Lower lobe of right lung (tissue), 2 donors: ENCODE measurements around the gene ZNF311. TPM values are rescaled to one million over a fixed set of nuclear protein-coding genes. Genes with fewer than 3 reads are reported as not detected.

Experiments used
- ATAC-seq, 2 donors: fragments of 200-7000 bp; cut with Tn5 transposase; one replicate each; pipeline ENCODE4 v1.9.1; 2020 to 2022; ENCODE audit warnings: mild to moderate bottlenecking in 2 of 2, moderate library complexity in 2 of 2
- DNase-seq: peaks from one replicate; pipeline ENCODE4 v3.0.0-alpha.2; 2020
- H3K27ac ChIP-seq: fragments of 200-600 bp; one replicate; pipeline ENCODE4 v1.8.0; 2022
- H3K27me3 ChIP-seq: fragments of 200-600 bp; one replicate; pipeline ENCODE4 v1.8.0; 2022; ENCODE audit warnings: low read depth
- H3K36me3 ChIP-seq: fragments of 200-600 bp; one replicate; pipeline ENCODE4 v1.8.0; 2022; ENCODE audit warnings: mild to moderate bottlenecking
- H3K4me1 ChIP-seq: fragments of 200-600 bp; one replicate; pipeline ENCODE4 v1.8.0; 2022
- H3K4me3 ChIP-seq: fragments of 200-600 bp; one replicate; pipeline ENCODE4 v1.8.0; 2022; ENCODE audit warnings: mild to moderate bottlenecking
- H3K9me3 ChIP-seq: fragments of 200-600 bp; one replicate; pipeline ENCODE4 v1.8.0; 2022
- intact Hi-C: fragments of 100-400 bp; cut with DNase I; formaldehyde crosslinking; loops from one replicate; pipeline ENCODE4 v1.11.0; 2022
- total RNA-seq: library from RNA; stranded (reverse); fragmentation: NEBNext Ultra II Directional; extraction: Animal tissue kit (Norgen Biotek cat#: 25700); gene quantifications from one replicate; pipeline ENCODE4 v1.2.1, GENCODE V29; 2021
- TF ChIP-seq, protein P1 (sequence below): fragments of 200-600 bp; IDR thresholded peaks from one replicate; pipeline ENCODE4 v1.8.0; 2022; ENCODE audit warnings: antibody characterized with exemption, mild to moderate bottlenecking
- donor health status: DM: no; HTN: yes; CAD: no; lungs with severe emphysema.

The ZNF311 gene
- total RNA-seq, 1 donor from 2014 or later: 1.6 TPM

DNA sequence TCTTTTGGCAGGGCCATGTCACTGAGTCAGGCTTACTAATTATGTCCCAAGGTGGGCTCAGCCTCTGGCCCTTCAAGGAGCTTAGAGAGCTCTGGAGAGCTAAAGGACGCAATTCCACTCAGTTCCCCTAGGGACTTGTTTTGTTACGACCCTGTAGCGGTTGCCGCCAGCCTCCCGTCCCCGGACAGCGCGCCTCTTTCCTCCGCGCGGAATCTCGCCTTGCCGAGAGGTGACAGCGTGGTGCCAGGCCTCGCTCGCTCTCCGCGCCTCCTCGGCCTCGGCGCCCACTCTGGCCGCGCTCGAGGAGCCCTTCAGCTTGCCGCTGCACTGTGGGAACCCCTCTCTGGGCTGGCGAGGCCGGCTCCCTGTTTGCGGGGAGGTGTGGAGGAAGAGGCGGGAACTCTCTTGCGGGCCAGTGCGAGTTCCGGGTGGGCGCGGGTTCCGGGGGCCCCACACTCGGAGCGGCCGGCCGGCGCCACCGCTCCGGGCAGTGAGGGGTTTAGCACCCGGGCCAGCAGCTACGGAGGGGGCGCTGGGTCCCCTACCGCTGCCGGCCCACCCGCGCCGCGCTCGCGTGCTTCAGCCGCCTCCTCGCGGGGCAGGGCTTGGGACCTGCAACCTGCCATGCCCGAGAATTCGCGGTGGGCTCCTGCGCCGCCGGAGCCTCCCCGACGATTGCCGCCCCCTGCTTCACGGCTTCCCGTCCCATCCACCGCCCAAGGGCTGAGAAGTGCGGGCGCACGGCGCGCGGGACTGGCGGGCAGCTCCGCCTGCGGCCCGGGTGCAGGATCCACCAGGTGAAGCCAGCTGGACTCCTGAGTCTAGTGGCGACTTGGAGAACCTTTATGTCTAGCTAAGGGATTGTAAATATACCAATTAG is 9.9 kb upstream of the ZNF311 start:
- ATAC-seq (no peak), DNase-seq (no peak)
- no peak overlapping the region for H3K27ac ChIP-seq
- no peak overlapping the region for H3K4me3 ChIP-seq
- no peaks in the 10 kb centered on the region for H3K9me3 ChIP-seq
- peaks cover 20% of the 10 kb centered on the region for H3K4me1 ChIP-seq
- intact Hi-C loops: loop anchor here (5.0 to 10.0 kb wide), 2 partner anchors 178 to 330 kb away; no protein-coding TSS in a partner anchor
- peaks cover 38% of the 10 kb centered on the region for H3K27me3 ChIP-seq
- TF ChIP-seq, protein P1, sequence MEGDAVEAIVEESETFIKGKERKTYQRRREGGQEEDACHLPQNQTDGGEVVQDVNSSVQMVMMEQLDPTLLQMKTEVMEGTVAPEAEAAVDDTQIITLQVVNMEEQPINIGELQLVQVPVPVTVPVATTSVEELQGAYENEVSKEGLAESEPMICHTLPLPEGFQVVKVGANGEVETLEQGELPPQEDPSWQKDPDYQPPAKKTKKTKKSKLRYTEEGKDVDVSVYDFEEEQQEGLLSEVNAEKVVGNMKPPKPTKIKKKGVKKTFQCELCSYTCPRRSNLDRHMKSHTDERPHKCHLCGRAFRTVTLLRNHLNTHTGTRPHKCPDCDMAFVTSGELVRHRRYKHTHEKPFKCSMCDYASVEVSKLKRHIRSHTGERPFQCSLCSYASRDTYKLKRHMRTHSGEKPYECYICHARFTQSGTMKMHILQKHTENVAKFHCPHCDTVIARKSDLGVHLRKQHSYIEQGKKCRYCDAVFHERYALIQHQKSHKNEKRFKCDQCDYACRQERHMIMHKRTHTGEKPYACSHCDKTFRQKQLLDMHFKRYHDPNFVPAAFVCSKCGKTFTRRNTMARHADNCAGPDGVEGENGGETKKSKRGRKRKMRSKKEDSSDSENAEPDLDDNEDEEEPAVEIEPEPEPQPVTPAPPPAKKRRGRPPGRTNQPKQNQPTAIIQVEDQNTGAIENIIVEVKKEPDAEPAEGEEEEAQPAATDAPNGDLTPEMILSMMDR: no peak
- H3K36me3 ChIP-seq: no peaks in the 10 kb centered on the region

DNA sequence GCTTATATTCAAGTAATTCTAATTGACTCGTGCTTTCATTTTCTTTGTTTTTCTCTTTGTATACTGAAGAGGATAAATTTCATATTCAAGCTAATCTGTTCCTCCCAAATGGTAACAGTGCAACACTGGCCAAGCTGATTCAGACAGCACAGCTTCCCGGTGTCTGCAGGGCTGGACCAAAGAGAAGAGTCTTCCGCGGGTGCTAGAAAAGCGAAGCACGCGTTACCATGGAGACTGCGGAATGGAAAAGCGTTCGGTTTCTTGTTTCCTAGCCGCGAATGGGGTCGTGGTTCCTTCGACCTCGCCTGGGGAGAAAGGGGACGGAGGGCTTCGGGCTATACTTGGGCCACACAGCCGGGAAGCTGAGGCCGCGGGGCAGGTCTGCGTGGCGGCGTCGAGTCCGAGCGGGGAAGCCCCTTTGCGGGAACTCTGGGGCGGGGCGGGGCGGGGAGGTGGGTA is 6.2 kb upstream of the ZNF311 start:
- DNase-seq: no peak
- no peaks in the 10 kb centered on the region for H3K36me3 ChIP-seq
- H3K4me1 ChIP-seq: peaks cover 12% of the 10 kb centered on the region
- no peaks in the 10 kb centered on the region for H3K9me3 ChIP-seq
- intact Hi-C loops: loop anchor here (10.0 kb wide), 1 partner anchor 327 kb away; no protein-coding TSS in a partner anchor
- ATAC-seq: peak; percentile 46 to 70
- peak overlapping the region; percentile 48 for H3K4me3 ChIP-seq
- no peak overlapping the region for H3K27ac ChIP-seq
- TF ChIP-seq, protein P1: no peak
- peaks cover 38% of the 10 kb centered on the region for H3K27me3 ChIP-seq

DNA sequence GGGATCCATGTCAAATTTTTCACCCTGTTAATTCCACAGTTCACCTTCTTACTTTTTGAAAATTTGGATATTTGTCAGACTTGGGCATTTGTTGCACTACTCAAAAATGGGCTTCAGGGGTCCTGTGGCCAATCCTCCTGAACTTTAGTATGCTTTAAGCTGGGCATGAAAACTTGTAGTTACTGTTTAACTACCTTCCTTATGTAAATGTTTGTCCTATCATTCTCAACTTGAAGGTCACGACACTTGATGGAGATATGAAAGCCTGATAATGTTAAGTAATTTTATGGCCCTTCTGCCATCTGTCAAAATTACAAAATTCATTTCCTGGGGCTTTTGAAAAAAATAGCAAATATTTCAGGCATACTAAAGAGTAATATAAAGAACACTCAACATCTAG is 4.2 kb upstream of the ZNF311 start:
- H3K4me1 ChIP-seq: peaks cover 9% of the 10 kb centered on the region
- TF ChIP-seq, protein P1: no peak
- H3K27me3 ChIP-seq: peaks cover 22% of the 10 kb centered on the region
- no peaks in the 10 kb centered on the region for H3K36me3 ChIP-seq
- intact Hi-C loops: no loop called here
- DNase-seq (no peak), ATAC-seq (no peak)
- no peaks in the 10 kb centered on the region for H3K9me3 ChIP-seq
- H3K4me3 ChIP-seq: no peak overlapping the region
- H3K27ac ChIP-seq: no peak overlapping the region

DNA sequence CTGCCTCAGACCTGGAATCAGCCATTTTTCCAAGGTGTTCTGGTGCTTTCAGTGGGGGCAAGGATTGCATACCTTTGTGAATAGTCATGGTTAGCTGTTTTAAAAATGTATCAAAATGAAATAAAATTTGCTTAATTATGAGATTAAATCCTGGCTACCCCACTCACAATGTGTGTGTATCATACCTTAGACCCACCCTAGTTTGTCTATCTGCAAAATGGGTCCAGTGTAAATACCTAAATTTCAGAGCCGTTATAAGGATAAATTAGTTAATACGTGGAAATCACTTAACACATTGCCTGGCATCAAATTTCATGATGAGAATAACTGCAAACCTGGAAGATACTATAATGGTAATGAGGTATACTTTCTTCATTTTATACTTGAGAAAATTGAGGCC is 3.0 kb upstream of the ZNF311 start:
- Histone ChIP-seq H3K27me3 (peaks cover 11% of the 10 kb centered on the region), H3K4me3 (no peak overlapping the region), H3K36me3 (no peaks in the 10 kb centered on the region), H3K27ac (no peak overlapping the region), H3K9me3 (no peaks in the 10 kb centered on the region), H3K4me1 (peaks cover 9% of the 10 kb centered on the region)
- intact Hi-C loops: no loop called here
- DNase-seq (no peak), ATAC-seq (no peak)
- TF ChIP-seq, protein P1: no peak

DNA sequence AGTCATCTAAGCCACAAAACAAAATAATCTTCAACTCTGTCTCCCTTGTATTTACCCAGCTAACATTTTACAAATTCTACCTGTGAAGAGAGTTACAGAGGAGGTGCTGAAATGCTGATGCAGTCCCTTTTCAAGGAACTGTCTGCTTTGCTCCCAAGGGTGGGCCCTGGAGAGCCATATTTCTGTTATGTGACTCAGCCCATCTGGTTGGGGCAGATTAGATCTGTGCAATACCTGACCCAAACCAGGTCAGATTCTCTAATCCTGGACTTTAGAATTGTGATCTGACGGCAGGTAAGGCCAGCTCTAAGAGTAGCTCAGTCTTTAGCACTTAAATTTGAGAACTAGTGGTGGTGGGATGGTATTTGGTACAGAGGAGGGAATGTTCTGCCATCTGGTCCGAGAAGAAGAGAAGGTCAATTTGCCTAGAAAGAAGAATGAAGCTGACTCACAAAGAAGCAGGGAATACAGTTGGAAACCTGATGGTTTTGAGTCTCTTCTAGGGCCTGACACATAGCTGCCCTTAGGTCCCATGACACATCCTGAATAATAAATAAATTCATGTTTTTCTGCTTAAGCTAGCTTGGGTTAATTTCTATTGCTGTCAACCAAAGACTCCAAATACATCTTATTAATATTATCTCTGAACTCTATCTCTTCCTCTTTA is 8.1 kb downstream of the ZNF311 start:
- TF ChIP-seq, protein P1: no peak
- peaks cover 4% of the 10 kb centered on the region for H3K36me3 ChIP-seq
- no peak for DNase-seq
- no peak overlapping the region for H3K27ac ChIP-seq
- no peaks in the 10 kb centered on the region for H3K27me3 ChIP-seq
- ATAC-seq: no peak
- H3K4me1 ChIP-seq: no peaks in the 10 kb centered on the region
- no peaks in the 10 kb centered on the region for H3K9me3 ChIP-seq
- intact Hi-C loops: no loop called here
- H3K4me3 ChIP-seq: no peak overlapping the region
